ENCODE results near the gene DTL. TPM values are rescaled to one million over a fixed set of nuclear protein-coding genes. Genes with fewer than 3 reads are reported as not detected.
"Not testable (repeated sequence)": the region's sequence is repeated elsewhere in the genome, so short reads cannot be mapped to it uniquely, and the experiment has no call there.

DTL gene
- total RNA-seq, 2 donors from 2014 or later: 54.9 to 65.4 TPM

GRCh38 chr1:212020975-212021374, 14.6 kb upstream of the DTL start:
- ATAC-seq (replicated peaks in 1 of 2) (no peak), DNase-seq (no peak)
- Mint-ChIP-seq H3K4me1 (ENCODE audit: low read depth) (peaks cover 14% of the 10 kb centered on the region), H3K36me3 (ENCODE audit: insufficient read depth in 2 of 2) (peaks cover 5 to 23% of the 10 kb centered on the region in 2 donors), H3K27me3 (ENCODE audit: low read depth) (no peaks in the 10 kb centered on the region), H3K27ac (no peak overlapping the region), H3K9me3 (peaks cover 3 to 7% of the 10 kb centered on the region in 2 donors), H3K4me3 (no peak overlapping the region)

DNA sequence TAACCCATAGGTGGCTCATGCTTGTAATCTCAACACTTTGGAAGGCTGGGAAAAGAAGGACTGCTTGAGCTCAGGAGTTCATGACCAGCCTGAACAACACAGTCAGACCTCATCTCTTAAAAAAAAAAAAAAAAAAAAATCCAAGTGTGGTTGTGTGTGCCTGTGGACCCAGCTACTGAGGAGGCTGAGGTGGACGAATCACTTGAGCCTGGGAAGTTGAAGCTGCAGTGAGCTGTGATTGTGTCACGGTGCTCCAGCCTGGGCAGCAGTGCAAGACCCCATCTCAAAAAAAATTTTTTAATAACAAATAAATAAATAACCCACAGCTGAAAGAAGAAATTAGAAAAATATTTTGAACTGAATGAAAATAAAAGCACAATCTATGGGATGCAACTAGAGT, 14.0 kb upstream of the DTL start:
- Mint-ChIP-seq H3K4me3 (no peak overlapping the region), H3K4me1 (ENCODE audit: low read depth) (peaks cover 19% of the 10 kb centered on the region), H3K9me3 (peaks cover 3 to 7% of the 10 kb centered on the region in 2 donors), H3K27me3 (ENCODE audit: low read depth) (no peaks in the 10 kb centered on the region), H3K27ac (no peak overlapping the region), H3K36me3 (ENCODE audit: insufficient read depth in 2 of 2) (peaks cover 5 to 21% of the 10 kb centered on the region in 2 donors)
- no peak for ATAC-seq (replicated peaks in 1 of 2)
- no peak for DNase-seq

DNA sequence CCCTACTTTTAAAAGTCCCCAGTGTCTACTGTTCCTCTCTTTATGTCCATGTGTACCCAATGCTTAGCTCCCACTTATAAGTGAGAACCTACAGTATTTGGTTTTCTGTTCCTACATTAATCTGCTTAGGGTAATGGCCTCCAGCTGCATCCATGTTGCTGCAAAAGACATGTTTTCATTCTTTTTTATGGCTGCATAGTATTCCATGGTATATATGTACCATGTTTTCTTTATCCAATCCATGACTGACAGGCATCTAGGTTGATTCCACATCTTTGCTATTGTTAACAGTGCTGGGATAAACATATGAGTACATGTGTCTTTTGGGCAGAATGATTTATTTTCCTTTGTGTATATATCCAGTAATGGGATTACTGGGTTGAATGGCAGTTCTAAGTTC, 12.6 kb upstream of the DTL start:
- not testable (repeated sequence) for H3K9me3 Mint-ChIP-seq; DNase-seq; H3K27me3 Mint-ChIP-seq (ENCODE audit: low read depth); ATAC-seq (replicated peaks in 1 of 2); H3K27ac Mint-ChIP-seq; H3K4me3 Mint-ChIP-seq
- Mint-ChIP-seq H3K4me1 (ENCODE audit: low read depth) (peaks cover 23% of the 10 kb centered on the region), H3K36me3 (ENCODE audit: insufficient read depth in 2 of 2) (peaks cover 5 to 20% of the 10 kb centered on the region in 2 donors)

- H3K4me1 Mint-ChIP-seq (ENCODE audit: low read depth): peaks cover 38% of the 10 kb centered on the region
- H3K36me3 Mint-ChIP-seq (ENCODE audit: insufficient read depth in 2 of 2): peaks cover 5 to 20% of the 10 kb centered on the region in 2 donors
- peak in 1 of 2 donors; percentile 41 for ATAC-seq (replicated peaks in 1 of 2)
- DNase-seq: no peak
- H3K27me3 Mint-ChIP-seq (ENCODE audit: low read depth): no peaks in the 10 kb centered on the region
- H3K27ac Mint-ChIP-seq: no peak overlapping the region
- H3K9me3 Mint-ChIP-seq: peaks cover 3 to 7% of the 10 kb centered on the region in 2 donors
- no peak overlapping the region for H3K4me3 Mint-ChIP-seq
These were observed 10.9 kb upstream of the DTL start for GRCh38 chr1:212024469-212025149.

GRCh38 chr1:212027727-212028126, 7.8 kb upstream of the DTL start:
- Mint-ChIP-seq H3K4me1 (ENCODE audit: low read depth) (peaks cover 63% of the 10 kb centered on the region), H3K36me3 (ENCODE audit: insufficient read depth in 2 of 2) (peaks cover 6 to 21% of the 10 kb centered on the region in 2 donors)
- not testable (repeated sequence) for H3K9me3 Mint-ChIP-seq; ATAC-seq (replicated peaks in 1 of 2); H3K27me3 Mint-ChIP-seq (ENCODE audit: low read depth); H3K4me3 Mint-ChIP-seq; DNase-seq; H3K27ac Mint-ChIP-seq

DNA sequence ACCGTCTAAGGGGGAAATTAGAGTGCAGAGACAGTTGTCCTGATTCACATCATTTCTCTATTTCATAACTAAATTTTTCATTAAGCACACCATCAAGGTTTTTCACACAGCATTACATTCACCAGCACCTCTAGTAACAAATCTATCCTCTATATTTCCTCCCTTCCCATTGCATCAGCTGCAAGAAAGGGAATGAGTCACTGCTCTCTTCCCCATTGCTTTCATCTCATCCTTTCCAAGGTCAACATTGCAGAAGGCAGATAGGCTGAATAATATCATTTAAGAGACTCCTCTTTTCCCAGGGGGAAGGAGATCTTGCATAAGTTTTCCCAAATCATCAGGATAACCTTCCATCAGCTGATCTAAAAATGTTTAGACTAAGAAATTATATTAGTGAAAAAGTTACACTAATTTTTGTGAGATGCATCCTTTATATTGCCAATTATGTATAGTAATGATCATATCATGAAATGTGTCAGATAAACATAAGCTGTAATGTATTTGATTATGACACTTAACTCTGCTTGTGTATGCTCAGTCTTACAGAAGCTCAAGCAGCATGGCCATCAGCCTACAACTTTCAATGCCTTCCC, 4.5 kb upstream of the DTL start:
- Mint-ChIP-seq H3K4me1 (ENCODE audit: low read depth) (peaks cover 71% of the 10 kb centered on the region), H3K9me3 (no peaks in the 10 kb centered on the region), H3K4me3 (peak overlapping the region; percentile 56 to 66), H3K27me3 (ENCODE audit: low read depth) (no peaks in the 10 kb centered on the region), H3K36me3 (ENCODE audit: insufficient read depth in 2 of 2) (peaks cover 6% of the 10 kb centered on the region in 2 donors), H3K27ac (peak overlapping the region; percentile 80)
- DNase-seq: no peak
- peak in 1 of 2 donors; percentile 1 for ATAC-seq (replicated peaks in 1 of 2)

DNA sequence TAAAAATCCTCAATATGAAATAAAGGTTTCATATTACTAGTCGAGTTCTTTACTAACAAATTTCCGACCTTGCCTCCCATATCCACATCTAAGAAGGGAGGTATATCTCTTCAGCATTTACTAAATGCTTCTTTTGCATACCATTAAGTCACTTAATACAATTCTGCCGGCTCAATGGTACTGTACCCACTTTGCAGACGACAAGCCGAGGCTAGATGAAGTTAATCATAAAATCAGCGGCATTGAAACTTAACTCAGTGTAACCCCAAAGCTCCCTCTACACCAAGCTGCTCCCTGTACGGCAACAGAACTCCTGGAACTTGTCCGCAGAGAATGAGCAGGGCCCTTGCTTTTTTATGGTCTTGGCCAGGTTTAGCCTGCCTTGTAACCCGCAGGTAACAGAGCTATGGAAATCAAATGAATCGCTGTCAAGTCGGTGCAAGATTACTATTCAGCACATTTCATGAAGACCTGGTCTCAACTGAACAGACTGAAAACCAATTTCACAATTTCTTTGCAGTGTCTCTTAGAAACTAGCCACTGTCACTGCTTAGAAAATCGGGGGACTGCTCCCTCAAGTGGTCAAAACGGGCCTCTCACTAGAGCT, 929 bp upstream of the DTL start:
- Mint-ChIP-seq H3K27ac (peak overlapping the region; percentile 97), H3K36me3 (ENCODE audit: insufficient read depth in 2 of 2) (peaks cover 13 to 27% of the 10 kb centered on the region in 2 donors), H3K27me3 (ENCODE audit: low read depth) (no peaks in the 10 kb centered on the region), H3K4me3 (peak overlapping the region; percentile 85 to 87), H3K9me3 (no peaks in the 10 kb centered on the region), H3K4me1 (ENCODE audit: low read depth) (peaks cover 75% of the 10 kb centered on the region)
- ATAC-seq (replicated peaks in 1 of 2) (peak; percentile 1), DNase-seq (peak in 1 of 2 donors; percentile 10)

DNA sequence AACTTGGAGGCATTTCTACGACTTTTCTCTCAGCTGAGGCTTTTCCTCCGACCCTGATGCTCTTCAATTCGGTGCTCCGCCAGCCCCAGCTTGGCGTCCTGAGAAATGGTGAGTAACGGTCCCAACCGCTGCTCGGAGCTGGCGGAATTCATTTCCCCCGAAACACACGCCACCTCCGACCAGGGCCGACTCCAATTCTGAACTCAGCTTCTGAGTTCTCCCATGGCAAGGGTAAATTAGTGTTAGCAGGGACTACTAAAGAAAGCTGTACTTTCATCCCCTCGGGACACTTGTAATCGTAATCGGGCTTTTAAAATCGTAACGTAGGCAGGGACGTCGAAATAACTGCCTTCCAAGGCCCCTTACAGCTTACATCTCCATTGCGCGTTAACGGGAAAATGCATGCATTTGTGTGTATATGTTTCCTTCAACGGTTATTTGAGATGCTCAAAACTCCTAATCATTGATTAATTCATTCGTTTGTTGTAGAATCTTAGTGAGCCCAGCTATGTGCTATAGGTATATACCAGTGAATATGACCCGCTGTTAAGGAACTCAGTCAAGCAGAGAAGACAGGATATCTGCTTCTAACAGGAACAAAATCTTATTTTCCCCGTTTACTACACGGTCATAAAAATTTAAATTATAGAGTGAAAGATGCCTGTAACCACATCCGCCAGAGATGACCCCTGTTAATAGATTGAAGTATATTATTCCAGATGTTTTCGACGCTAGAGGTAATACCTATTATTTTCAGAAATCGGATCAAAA, 472 bp downstream of the DTL start:
- no peaks in the 10 kb centered on the region for H3K27me3 Mint-ChIP-seq (ENCODE audit: low read depth)
- H3K9me3 Mint-ChIP-seq: no peaks in the 10 kb centered on the region
- no peak for DNase-seq
- H3K4me3 Mint-ChIP-seq: peak overlapping the region; percentile 85 to 87
- peaks cover 16 to 37% of the 10 kb centered on the region in 2 donors for H3K36me3 Mint-ChIP-seq (ENCODE audit: insufficient read depth in 2 of 2)
- H3K27ac Mint-ChIP-seq: peak overlapping the region; percentile 97
- peak; percentile 16 to 22 for ATAC-seq (replicated peaks in 1 of 2)
- peaks cover 73% of the 10 kb centered on the region for H3K4me1 Mint-ChIP-seq (ENCODE audit: low read depth)

- no peak for ATAC-seq (replicated peaks in 1 of 2)
- H3K27ac Mint-ChIP-seq: peak overlapping the region; percentile 29
- H3K27me3 Mint-ChIP-seq (ENCODE audit: low read depth): no peaks in the 10 kb centered on the region
- peaks cover 12 to 40% of the 10 kb centered on the region in 2 donors for H3K36me3 Mint-ChIP-seq (ENCODE audit: insufficient read depth in 2 of 2)
- H3K4me1 Mint-ChIP-seq (ENCODE audit: low read depth): peaks cover 57% of the 10 kb centered on the region
- no peak for DNase-seq
- peak overlapping the region; percentile 85 to 87 for H3K4me3 Mint-ChIP-seq
- no peaks in the 10 kb centered on the region for H3K9me3 Mint-ChIP-seq
These were observed 2.4 kb downstream of the DTL start for GRCh38 chr1:212037900-212038299.

DNA sequence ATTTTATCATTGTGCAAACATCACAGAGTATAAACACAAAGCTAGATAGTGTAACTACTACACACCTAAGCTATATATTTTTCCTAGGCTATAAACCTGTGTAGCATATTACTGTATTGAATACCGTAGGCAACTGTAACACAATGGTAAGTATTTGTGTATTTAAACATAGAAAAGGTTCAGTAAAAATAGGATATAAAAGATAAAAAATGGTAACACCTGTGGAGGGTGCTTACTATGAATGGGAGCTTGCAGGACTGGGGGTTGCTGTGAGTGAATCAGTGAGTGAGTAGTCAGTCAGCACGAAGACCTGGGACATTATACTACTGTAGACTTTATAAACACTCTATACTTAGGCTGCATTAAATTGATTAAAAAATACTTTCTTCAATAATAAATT, 4.1 kb downstream of the DTL start:
- no peak for DNase-seq
- no peaks in the 10 kb centered on the region for H3K9me3 Mint-ChIP-seq
- ATAC-seq (replicated peaks in 1 of 2): no peak
- peak overlapping the region in 1 of 2 donors; percentile 27 for H3K4me3 Mint-ChIP-seq
- H3K4me1 Mint-ChIP-seq (ENCODE audit: low read depth): peaks cover 42% of the 10 kb centered on the region
- no peaks in the 10 kb centered on the region for H3K27me3 Mint-ChIP-seq (ENCODE audit: low read depth)
- H3K27ac Mint-ChIP-seq: no peak overlapping the region
- peaks cover 11 to 45% of the 10 kb centered on the region in 2 donors for H3K36me3 Mint-ChIP-seq (ENCODE audit: insufficient read depth in 2 of 2)

DNA sequence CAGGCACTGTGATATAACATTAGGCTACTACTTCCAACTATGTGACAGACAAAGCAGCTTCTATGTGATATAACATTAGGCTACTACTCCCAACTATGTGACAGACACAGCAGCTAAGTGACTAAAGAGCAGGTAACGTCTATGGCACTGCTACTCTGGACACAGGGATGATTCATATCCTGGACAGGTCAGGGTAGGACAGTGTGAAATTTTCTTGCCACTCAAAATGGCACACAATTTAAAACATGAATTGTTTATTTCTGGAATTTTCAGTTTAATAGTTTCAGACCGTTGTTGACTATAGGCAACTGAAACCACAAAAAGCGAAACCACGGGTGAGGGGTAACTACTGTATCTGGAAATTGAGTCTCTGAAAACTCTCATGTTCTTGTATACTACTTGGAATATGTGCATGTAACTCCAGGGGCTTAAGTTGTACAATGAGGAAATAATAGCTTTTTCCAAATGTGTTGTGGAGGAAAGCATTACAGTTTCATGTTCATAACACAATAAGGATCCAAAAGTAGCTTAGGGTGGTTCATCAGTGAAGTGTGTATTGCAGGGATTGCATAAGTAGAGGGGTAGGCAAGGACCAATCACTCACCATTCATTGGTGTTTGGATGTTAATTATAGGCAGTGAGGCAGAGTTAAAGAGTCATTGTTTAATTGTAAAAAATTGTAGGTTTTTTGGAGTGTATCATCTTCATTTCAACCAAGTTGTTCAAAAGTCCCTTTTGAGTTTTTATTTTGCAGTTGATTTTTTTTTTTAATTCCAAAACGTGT, 5.3 kb downstream of the DTL start:
- DNase-seq (no peak), ATAC-seq (replicated peaks in 1 of 2) (no peak)
- Mint-ChIP-seq H3K9me3 (no peaks in the 10 kb centered on the region), H3K4me1 (ENCODE audit: low read depth) (peaks cover 41% of the 10 kb centered on the region), H3K4me3 (peak overlapping the region; percentile 21 to 64), H3K27me3 (ENCODE audit: low read depth) (no peaks in the 10 kb centered on the region), H3K36me3 (ENCODE audit: insufficient read depth in 2 of 2) (peaks cover 14 to 51% of the 10 kb centered on the region in 2 donors), H3K27ac (peak overlapping the region; percentile 29)

DNA sequence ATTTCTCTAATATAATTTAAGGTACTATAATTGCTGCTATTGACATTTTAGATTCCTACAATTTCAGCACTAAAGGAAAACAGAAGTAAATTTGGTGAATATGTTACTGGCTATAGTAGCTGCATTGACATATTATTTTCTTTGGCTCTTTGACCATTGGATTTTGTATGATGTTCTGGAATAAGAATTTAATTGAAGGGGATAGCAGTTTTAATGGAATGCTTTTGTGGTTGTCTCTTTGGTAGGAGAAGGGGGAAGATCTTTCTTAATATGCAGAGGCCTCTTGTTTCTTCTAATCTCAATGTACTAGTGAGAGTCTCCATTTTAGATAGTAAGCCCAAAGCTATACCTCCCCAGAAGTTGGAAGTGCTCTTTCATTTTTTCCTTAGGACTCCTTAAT, 6.9 kb downstream of the DTL start:
- DNase-seq (no peak), ATAC-seq (replicated peaks in 1 of 2) (no peak)
- H3K9me3 Mint-ChIP-seq: no peaks in the 10 kb centered on the region
- H3K36me3 Mint-ChIP-seq (ENCODE audit: insufficient read depth in 2 of 2): peaks cover 15 to 53% of the 10 kb centered on the region in 2 donors
- H3K27me3 Mint-ChIP-seq (ENCODE audit: low read depth): no peaks in the 10 kb centered on the region
- H3K4me3 Mint-ChIP-seq: no peak overlapping the region
- H3K4me1 Mint-ChIP-seq (ENCODE audit: low read depth): peaks cover 35% of the 10 kb centered on the region
- no peak overlapping the region for H3K27ac Mint-ChIP-seq

Data from activated T-cell treated with anti-CD3 and anti-CD28 coated beads, Interleukin-2, amount 50 U/mL, for 72 hours (primary cell).